Measurements from ENCODE around the gene PCYOX1L. TPM values are rescaled to one million over a fixed set of nuclear protein-coding genes. Genes with fewer than 3 reads are reported as not detected.

Gene PCYOX1L
- total RNA-seq, 1 donor from 2014 or later, result 9.2 TPM

GRCh38 chr5:149345147-149345891 is 12.5 kb upstream of the PCYOX1L start, which contains the start of gene GRPEL2:
GRPEL2 (plus strand) TSS chr5:149345499; CDS start chr5:149345540, 41 bp downstream.
- intact Hi-C loops (cut with micrococcal nuclease), result loop anchor here (1.0 to 10.0 kb wide), 5 partner anchors 12 to 511 kb away; partner anchors contain the start of genes AFAP1L1, CSNK1A1 and PPARGC1B
- CTCF ChIA-PET, result interaction anchor here (0.6 to 3.3 kb wide), 7 partner anchors 12 to 533 kb away, joined by 3 to 12 read pairs (median 3); partner anchors contain the start of gene PCYOX1L
- peaks cover 2% of the 10 kb centered on the region for H3K9me3 Mint-ChIP-seq
- ATAC-seq (ENCODE audit: low read depth), result peak; percentile 91
- H3K4me3 Mint-ChIP-seq, result peak within 1 kb of the TSS; percentile 97
- peak within 1 kb of the TSS; percentile 97 for H3K27ac Mint-ChIP-seq
- H3K27me3 Mint-ChIP-seq, result no peaks in the 10 kb centered on the region
- H3K36me3 Mint-ChIP-seq (ENCODE audit: low read depth), result peaks cover 36% of the 10 kb centered on the region
- POLR2A ChIA-PET, result interaction anchor here (0.6 to 4.1 kb wide), 7 partner anchors 10 to 961 kb away, joined by 3 to 61 read pairs (median 3); partner anchors contain the start of genes CSNK1A1, FBXO38, PCYOX1L and SLC26A2
- DNase-seq, result peak; percentile 79
- no peak for TF ChIP-seq CTCF (IDR thresholded peaks at IDR 0.05)
- peaks cover 34% of the 10 kb centered on the region for H3K4me1 Mint-ChIP-seq

- intact Hi-C loops (cut with micrococcal nuclease), result loop anchor here (1.0 to 10.0 kb wide), 5 partner anchors 11 to 511 kb away; partner anchors contain the start of genes AFAP1L1, CSNK1A1 and PPARGC1B
These were observed 12.0 kb upstream of the PCYOX1L start for GRCh38 chr5:149345892-149346222.

GRCh38 chr5:149348518-149348917 is 9.3 kb upstream of the PCYOX1L start:
- no peak for TF ChIP-seq CTCF (IDR thresholded peaks at IDR 0.05)
- POLR2A ChIA-PET, result no interaction called here
- peaks cover 2% of the 10 kb centered on the region for H3K9me3 Mint-ChIP-seq
- H3K27ac Mint-ChIP-seq, result no peak overlapping the region
- DNase-seq, result no peak
- no peak for ATAC-seq (ENCODE audit: low read depth)
- peaks cover 65% of the 10 kb centered on the region for H3K36me3 Mint-ChIP-seq (ENCODE audit: low read depth)
- H3K4me1 Mint-ChIP-seq, result peaks cover 34% of the 10 kb centered on the region
- CTCF ChIA-PET, result no interaction called here
- intact Hi-C loops (cut with micrococcal nuclease), result loop anchor here (5.0 to 10.0 kb wide), 3 partner anchors 76 to 514 kb away; partner anchors contain the start of genes AFAP1L1 and PPARGC1B
- no peak overlapping the region for H3K4me3 Mint-ChIP-seq
- H3K27me3 Mint-ChIP-seq, result no peaks in the 10 kb centered on the region

More at GRCh38 chr5:149345892-149346222, 12.0 kb upstream of the PCYOX1L start:
- Mint-ChIP-seq H3K4me1 (peaks cover 34% of the 10 kb centered on the region), H3K27ac (peak overlapping the region; percentile 97), H3K27me3 (no peaks in the 10 kb centered on the region), H3K36me3 (ENCODE audit: low read depth) (peaks cover 41% of the 10 kb centered on the region), H3K4me3 (peak overlapping the region; percentile 97), H3K9me3 (peaks cover 2% of the 10 kb centered on the region)
- CTCF ChIA-PET, result interaction anchor here (1.4 to 3.3 kb wide), 2 partner anchors 12 to 22 kb away, joined by 4 to 12 read pairs; partner anchors contain the start of gene PCYOX1L
- POLR2A ChIA-PET, result interaction anchor here (1.0 to 4.1 kb wide), 3 partner anchors 12 to 205 kb away, joined by 3 to 61 read pairs (median 29); partner anchors contain the start of genes CSNK1A1 and PCYOX1L
- no peak for DNase-seq
- no peak for ATAC-seq (ENCODE audit: low read depth)
- TF ChIP-seq CTCF (IDR thresholded peaks at IDR 0.05), result no peak

GRCh38 chr5:149349382-149349781 is 8.5 kb upstream of the PCYOX1L start:
- ChIA-PET CTCF (no interaction called here), POLR2A (no interaction called here)
- Mint-ChIP-seq H3K27ac (no peak overlapping the region), H3K9me3 (peaks cover 2% of the 10 kb centered on the region), H3K36me3 (ENCODE audit: low read depth) (peaks cover 71% of the 10 kb centered on the region), H3K4me3 (no peak overlapping the region), H3K4me1 (peaks cover 29% of the 10 kb centered on the region), H3K27me3 (no peaks in the 10 kb centered on the region)
- no peak for TF ChIP-seq CTCF (IDR thresholded peaks at IDR 0.05)
- intact Hi-C loops (cut with micrococcal nuclease), result loop anchor here (5.0 to 10.0 kb wide), 3 partner anchors 77 to 515 kb away; partner anchors contain the start of genes AFAP1L1 and PPARGC1B
- no peak for DNase-seq
- no peak for ATAC-seq (ENCODE audit: low read depth)

GRCh38 chr5:149352169-149352568 is 5.7 kb upstream of the PCYOX1L start:
- peaks cover 76% of the 10 kb centered on the region for H3K36me3 Mint-ChIP-seq (ENCODE audit: low read depth)

More at GRCh38 chr5:149352169-149352568, 5.7 kb upstream of the PCYOX1L start:
- TF ChIP-seq CTCF (IDR thresholded peaks at IDR 0.05), result no peak
- no peak overlapping the region for H3K4me3 Mint-ChIP-seq
- H3K27ac Mint-ChIP-seq, result no peak overlapping the region
- DNase-seq (no peak), ATAC-seq (ENCODE audit: low read depth) (no peak)
- H3K9me3 Mint-ChIP-seq, result no peaks in the 10 kb centered on the region
- ChIA-PET CTCF (no interaction called here), POLR2A (no interaction called here)
- intact Hi-C loops (cut with micrococcal nuclease), result no loop called here
- H3K27me3 Mint-ChIP-seq, result no peaks in the 10 kb centered on the region
- peaks cover 7% of the 10 kb centered on the region for H3K4me1 Mint-ChIP-seq
